Measurements from ENCODE around the gene CDH4.

DNA sequence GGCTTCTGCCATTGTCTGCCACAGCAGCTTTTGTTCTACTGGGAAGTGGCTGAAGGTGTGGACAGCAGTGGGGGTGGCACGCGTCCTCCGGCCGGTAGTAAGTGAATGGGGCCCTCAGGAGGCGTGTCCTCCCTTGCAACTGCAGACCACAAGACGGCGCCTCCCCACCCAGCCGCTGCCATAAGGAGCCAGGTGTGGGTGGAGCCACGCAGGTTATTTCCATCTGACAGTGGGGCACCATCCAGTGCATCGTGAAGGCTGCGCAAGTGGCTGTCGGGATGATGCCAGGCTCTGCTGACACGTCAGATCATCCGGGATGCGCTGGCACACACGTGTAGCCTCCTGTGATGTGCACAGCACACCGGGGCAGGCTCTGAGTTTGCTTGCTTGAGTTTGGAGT, 379.7 kb downstream of the CDH4 start:
- TF ChIP-seq JUN (IDR thresholded peaks at IDR 0.05; ENCODE audit: borderline replicate concordance, low read depth, low read length) (no peak), JUN (CRISPR knock-in tag; IDR thresholded peaks at IDR 0.05; ENCODE audit: borderline replicate concordance) (no peak), SMARCB1 (IDR thresholded peaks at IDR 0.05; ENCODE audit: insufficient read length, low read depth) (no peak)
- TF ChIP-seq, protein P1, sequence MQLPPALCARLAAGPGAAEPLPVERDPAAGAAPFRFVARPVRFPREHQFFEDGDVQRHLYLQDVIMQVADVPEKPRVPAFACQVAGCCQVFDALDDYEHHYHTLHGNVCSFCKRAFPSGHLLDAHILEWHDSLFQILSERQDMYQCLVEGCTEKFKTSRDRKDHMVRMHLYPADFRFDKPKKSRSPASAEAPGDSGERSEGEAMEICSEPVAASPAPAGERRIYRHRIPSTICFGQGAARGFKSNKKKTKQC (CRISPR knock-in tag; IDR thresholded peaks at IDR 0.05) = no peak
